Stimulated activated CD8-positive, alpha-beta memory T cell treated with anti-CD3 and anti-CD28 coated beads, Interleukin-4, amount 100 ng/mL, for 4 hours (primary cell): ENCODE measurements around the gene ARL11.
"Not testable (repeated sequence)": the region's sequence is repeated elsewhere in the genome, so short reads cannot be mapped to it uniquely, and the experiment has no call there.

Source experiments
- DNase-seq, 2 donors: peaks; one replicate each; pipeline ENCODE4 v3.0.0-alpha.2; 2020; ENCODE audit warnings: low read depth in 2 of 2, low spot score in 1 of 2

The ARL11 gene

GRCh38 chr13:49612042-49612441, 16.3 kb upstream of the ARL11 start:
- DNase-seq = not testable (repeated sequence)

GRCh38 chr13:49615836-49616675, 12.3 kb upstream of the ARL11 start:
- DNase-seq = no peak

- no peak for DNase-seq
These were observed 11.6 kb upstream of the ARL11 start for GRCh38 chr13:49616676-49617065.

- no peak for DNase-seq
These were observed 8.1 kb upstream of the ARL11 start for GRCh38 chr13:49620170-49620621.

GRCh38 chr13:49622174-49622946, 5.9 kb upstream of the ARL11 start:
- DNase-seq = no peak

GRCh38 chr13:49624229-49624628, 4.1 kb upstream of the ARL11 start:
- no peak for DNase-seq

- DNase-seq = no peak
These were observed 2.8 kb upstream of the ARL11 start for GRCh38 chr13:49625392-49626079.

GRCh38 chr13:49629196-49629938, 1.1 kb downstream of the ARL11 start:
- no peak for DNase-seq

- no peak for DNase-seq
These were observed 1.6 kb downstream of the ARL11 start for GRCh38 chr13:49629947-49630346.

GRCh38 chr13:49630580-49630979, 2.3 kb downstream of the ARL11 start:
- DNase-seq = no peak

GRCh38 chr13:49632156-49632555, 3.8 kb downstream of the ARL11 start:
- no peak for DNase-seq

GRCh38 chr13:49633710-49634109, 5.4 kb downstream of the ARL11 start:
- no peak for DNase-seq

GRCh38 chr13:49635599-49636433, 7.5 kb downstream of the ARL11 start:
- no peak for DNase-seq

GRCh38 chr13:49636705-49637104, 8.4 kb downstream of the ARL11 start:
- DNase-seq = no peak

GRCh38 chr13:49638030-49638743, 9.9 kb downstream of the ARL11 start:
- no peak for DNase-seq

GRCh38 chr13:49638744-49639072, 10.4 kb downstream of the ARL11 start:
- DNase-seq = no peak

GRCh38 chr13:49641801-49642291, 13.5 kb downstream of the ARL11 start:
- no peak for DNase-seq

- DNase-seq = no peak
These were observed 14.8 kb downstream of the ARL11 start for GRCh38 chr13:49643035-49643646.

- DNase-seq = no peak
These were observed 17.1 kb downstream of the ARL11 start for GRCh38 chr13:49645451-49645850.
